Trophoblast cell (in vitro differentiated cells and primary cell): ENCODE results near the gene PCP4.

Source experiments
- DNase-seq, 2 donors: peaks; one replicate each; pipeline ENCODE4 v3.0.0-alpha.2; 2016
- H2AFZ ChIP-seq: 2 replicates; pipeline ENCODE4 v1.6.1; 2013; ENCODE audit warnings: low read length, moderate library complexity, mild to moderate bottlenecking; ENCODE audit not compliant: insufficient read depth, poor library complexity
- H2AK5ac ChIP-seq: 2 replicates; pipeline ENCODE4 v1.6.1; 2013; ENCODE audit warnings: mild to moderate bottlenecking, low read length
- H2BK120ac ChIP-seq: 2 replicates; pipeline ENCODE4 v1.6.1; 2013; ENCODE audit warnings: low read length, mild to moderate bottlenecking, moderate library complexity; ENCODE audit not compliant: insufficient read depth, poor library complexity
- H2BK12ac ChIP-seq: 2 replicates; pipeline ENCODE4 v1.6.1; 2013; ENCODE audit warnings: mild to moderate bottlenecking, low read length, moderate library complexity
- H2BK5ac ChIP-seq: 2 replicates; pipeline ENCODE4 v1.6.1; 2013; ENCODE audit warnings: low read length, low read depth, moderate library complexity, mild to moderate bottlenecking; ENCODE audit not compliant: poor library complexity
- H3K14ac ChIP-seq: 2 replicates; pipeline ENCODE4 v1.6.1; 2013; ENCODE audit warnings: mild to moderate bottlenecking, low read length
- H3K18ac ChIP-seq: 2 replicates; pipeline ENCODE4 v1.6.1; 2013; ENCODE audit warnings: mild to moderate bottlenecking, low read length
- H3K23ac ChIP-seq: 2 replicates; pipeline ENCODE4 v1.6.1; 2013; ENCODE audit warnings: low read length
- H3K27ac ChIP-seq: 2 replicates; pipeline ENCODE4 v1.5.1; 2013; ENCODE audit warnings: low read depth, mild to moderate bottlenecking, inconsistent platforms, low read length, moderate library complexity
- H3K27me3 ChIP-seq: 2 replicates; pipeline ENCODE4 v1.6.1; 2013; ENCODE audit warnings: inconsistent platforms, mild to moderate bottlenecking, low read length, moderate library complexity; ENCODE audit not compliant: insufficient read depth
- H3K36me3 ChIP-seq, 2 experiments: 1 replicate in 1 of 2; 2 replicates in 1 of 2; pipeline ENCODE4 v1.6.1; 2013; ENCODE audit warnings: low read length in 2 of 2, mild to moderate bottlenecking in 2 of 2, moderate library complexity in 1 of 2; ENCODE audit not compliant: insufficient read depth in 2 of 2, control insufficient read depth in 1 of 2
- H3K4ac ChIP-seq: 2 replicates; pipeline ENCODE4 v1.6.1; 2013; ENCODE audit warnings: low read depth, mild to moderate bottlenecking, low read length, moderate library complexity
- H3K4me1 ChIP-seq, 2 experiments: 1 replicate in 1 of 2; 2 replicates in 1 of 2; pipeline ENCODE4 v1.6.1; 2013; ENCODE audit warnings: low read length in 2 of 2, mild to moderate bottlenecking in 2 of 2, moderate library complexity in 1 of 2; ENCODE audit not compliant: insufficient read depth in 2 of 2, control insufficient read depth in 1 of 2
- H3K4me2 ChIP-seq: 2 replicates; pipeline ENCODE4 v1.6.1; 2013; ENCODE audit warnings: inconsistent platforms, mild to moderate bottlenecking, low read length, moderate library complexity
- H3K4me3 ChIP-seq: 2 replicates; pipeline ENCODE4 v1.5.1; 2013; ENCODE audit warnings: mild to moderate bottlenecking, low read depth, low read length, inconsistent platforms
- H3K79me1 ChIP-seq: one replicate; pipeline ENCODE4 v1.6.1; 2013; ENCODE audit warnings: low read length
- H3K79me2 ChIP-seq: 2 replicates; pipeline ENCODE4 v1.6.1; 2013; ENCODE audit warnings: low read length, mild to moderate bottlenecking; ENCODE audit not compliant: control insufficient read depth, insufficient read depth, poor library complexity
- H3K9ac ChIP-seq: 2 replicates; pipeline ENCODE4 v1.6.1; 2013; ENCODE audit warnings: mild to moderate bottlenecking, low read length
- H3K9me3 ChIP-seq: 2 replicates; pipeline ENCODE4 v1.6.1; 2013; ENCODE audit warnings: low read depth, mild to moderate bottlenecking, control low read depth, inconsistent platforms, low read length; ENCODE audit not compliant: insufficient read depth
- H4K12ac ChIP-seq: 2 replicates; pipeline ENCODE4 v1.6.1; 2013; ENCODE audit warnings: low read depth, mild to moderate bottlenecking, low read length, moderate library complexity
- H4K8ac ChIP-seq: 2 replicates; pipeline ENCODE4 v1.6.1; 2013; ENCODE audit warnings: low read depth, mild to moderate bottlenecking, low read length, moderate library complexity
- H4K91ac ChIP-seq: one replicate; pipeline ENCODE4 v1.6.1; 2013; ENCODE audit warnings: low read depth, mild to moderate bottlenecking, low read length, moderate library complexity
- WGBS: extraction: QIAGEN DNeasy Blood & Tissue Kit; methylation state at CpG from one replicate; pipeline ENCODE4 v1.1.7; 2013; ENCODE audit warnings: missing lambda C conversion rate; ENCODE audit not compliant: insufficient read length, insufficient coverage; ENCODE audit errors: extremely low coverage; 5-methylcytosine and 5-hydroxymethylcytosine counted together

The PCP4 gene

DNA sequence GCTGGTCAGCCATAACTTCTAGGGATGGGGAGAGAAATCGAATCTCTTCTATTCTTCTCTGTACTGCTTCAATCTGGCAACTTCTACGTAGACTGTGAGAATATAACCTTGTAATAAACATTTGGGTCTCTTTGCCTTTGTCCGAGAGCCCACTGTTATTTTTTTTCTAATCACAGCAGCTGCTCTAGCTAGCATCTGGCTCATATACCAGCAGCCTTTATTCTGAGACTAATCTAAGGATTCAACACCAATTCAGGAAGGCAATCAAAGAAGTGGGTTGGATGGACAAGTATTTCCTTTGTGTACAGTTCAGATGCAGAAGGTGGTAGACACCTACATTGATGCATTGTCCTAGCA, 15.6 kb downstream of the PCP4 start:
- Histone ChIP-seq H4K12ac (no peak overlapping the region), H3K27me3 (no peaks in the 10 kb centered on the region), H4K91ac (no peak overlapping the region), H2BK120ac (no peak overlapping the region), H3K79me2 (no peaks in the 10 kb centered on the region), H3K4me1 (peaks cover 0 to 3% of the 10 kb centered on the region in 2 experiments), H2AFZ (no peak overlapping the region), H3K4ac (no peak overlapping the region), H3K36me3 (no peaks in the 10 kb centered on the region), H3K23ac (no peak overlapping the region), H3K9ac (no peak overlapping the region), H3K27ac (no peak overlapping the region), H3K18ac (no peak overlapping the region), H3K9me3 (no peaks in the 10 kb centered on the region), H2BK5ac (no peak overlapping the region), H3K14ac (no peak overlapping the region), H3K4me3 (no peak overlapping the region), H3K4me2 (no peak overlapping the region), H2BK12ac (no peak overlapping the region), H2AK5ac (no peak overlapping the region), H3K79me1 (no peaks in the 10 kb centered on the region), H4K8ac (no peak overlapping the region)
- no CpG with 5 or more reads among the region's 3 CpGs for WGBS
- no peak for DNase-seq

GRCh38 chr21:39885119-39885848, 18.0 kb downstream of the PCP4 start:
- WGBS, result no CpG with 5 or more reads among the region's 17 CpGs
- Histone ChIP-seq H3K4me3 (no peak overlapping the region), H3K36me3 (no peaks in the 10 kb centered on the region), H2BK12ac (no peak overlapping the region), H3K4me2 (no peak overlapping the region), H3K4ac (no peak overlapping the region), H2BK5ac (no peak overlapping the region), H3K79me1 (no peaks in the 10 kb centered on the region), H3K27me3 (no peaks in the 10 kb centered on the region), H4K91ac (no peak overlapping the region), H3K9ac (no peak overlapping the region), H2BK120ac (no peak overlapping the region), H3K27ac (no peak overlapping the region), H3K14ac (no peak overlapping the region), H3K23ac (no peak overlapping the region), H2AK5ac (no peak overlapping the region), H4K8ac (no peak overlapping the region), H4K12ac (no peak overlapping the region), H3K9me3 (no peaks in the 10 kb centered on the region), H3K79me2 (no peaks in the 10 kb centered on the region), H2AFZ (no peak overlapping the region), H3K18ac (no peak overlapping the region), H3K4me1 (peaks cover 0 to 3% of the 10 kb centered on the region in 2 experiments)
- DNase-seq, result no peak

GRCh38 chr21:39888848-39889247, 21.6 kb downstream of the PCP4 start:
- no peak overlapping the region for H2BK5ac ChIP-seq
- no peak overlapping the region for H4K8ac ChIP-seq
- H3K9me3 ChIP-seq, result no peaks in the 10 kb centered on the region
- no peaks in the 10 kb centered on the region for H3K79me2 ChIP-seq
- no peak for DNase-seq
- no peak overlapping the region for H2BK12ac ChIP-seq
- H2BK120ac ChIP-seq, result no peak overlapping the region
- no peak overlapping the region for H3K18ac ChIP-seq
- H3K36me3 ChIP-seq, result no peaks in the 10 kb centered on the region
- H2AK5ac ChIP-seq, result no peak overlapping the region
- H4K91ac ChIP-seq, result no peak overlapping the region
- no peak overlapping the region for H3K14ac ChIP-seq
- no peak overlapping the region for H3K4me3 ChIP-seq
- no peaks in the 10 kb centered on the region for H3K79me1 ChIP-seq
- no CpG with 5 or more reads among the region's 9 CpGs for WGBS
- H3K4me2 ChIP-seq, result no peak overlapping the region
- no peak overlapping the region for H3K27ac ChIP-seq
- no peak overlapping the region for H3K23ac ChIP-seq
- H3K27me3 ChIP-seq, result no peaks in the 10 kb centered on the region
- H4K12ac ChIP-seq, result no peak overlapping the region
- no peak overlapping the region for H3K9ac ChIP-seq
- no peak overlapping the region for H3K4ac ChIP-seq
- H3K4me1 ChIP-seq, result peaks cover 0 to 3% of the 10 kb centered on the region in 2 experiments
- H2AFZ ChIP-seq, result no peak overlapping the region

GRCh38 chr21:39891111-39891510, 23.9 kb downstream of the PCP4 start:
- H2AK5ac ChIP-seq, result no peak overlapping the region
- no peak overlapping the region for H3K27ac ChIP-seq
- no peak overlapping the region for H2BK12ac ChIP-seq
- H3K9ac ChIP-seq, result peak overlapping the region; percentile 54
- no peak overlapping the region for H2AFZ ChIP-seq
- H4K91ac ChIP-seq, result no peak overlapping the region
- H3K79me2 ChIP-seq, result no peaks in the 10 kb centered on the region
- no peak overlapping the region for H2BK120ac ChIP-seq
- H3K18ac ChIP-seq, result no peak overlapping the region
- H3K4me3 ChIP-seq, result peak overlapping the region; percentile 47
- no peaks in the 10 kb centered on the region for H3K9me3 ChIP-seq
- H3K79me1 ChIP-seq, result no peaks in the 10 kb centered on the region
- no CpG with 5 or more reads among the region's 5 CpGs for WGBS
- no peak overlapping the region for H4K12ac ChIP-seq
- H3K14ac ChIP-seq, result no peak overlapping the region
- no peak overlapping the region for H3K4ac ChIP-seq
- H2BK5ac ChIP-seq, result no peak overlapping the region
- H4K8ac ChIP-seq, result no peak overlapping the region
- no peaks in the 10 kb centered on the region for H3K4me1 ChIP-seq
- no peaks in the 10 kb centered on the region for H3K27me3 ChIP-seq
- H3K4me2 ChIP-seq, result no peak overlapping the region
- no peak overlapping the region for H3K23ac ChIP-seq
- H3K36me3 ChIP-seq, result no peaks in the 10 kb centered on the region
- no peak for DNase-seq
